Activated naive CD8-positive, alpha-beta T cell treated with anti-CD3 and anti-CD28 coated beads, Interleukin-2, amount 50 U/mL, for 24 hours (primary cell): Measurements from ENCODE around the gene ZNF511.
A peak's percentile ranks its signal among the peaks of the same experiment; 100 is the strongest.

Experiments
- ATAC-seq: fragments of 150-1000 bp; cut with Tn5 transposase; one replicate; pipeline ENCODE4 v1.10.0; 2021
- DNase-seq: peaks from one replicate; pipeline ENCODE4 v3.0.0; 2021
- H3K27ac Mint-ChIP-seq: one replicate; pipeline ENCODE4 v1.8.0; 2021; ENCODE audit warnings: mild to moderate bottlenecking, mixed read lengths
- H3K27me3 Mint-ChIP-seq: one replicate; pipeline ENCODE4 v1.8.0; 2021; ENCODE audit warnings: mixed read lengths
- H3K36me3 Mint-ChIP-seq: one replicate; pipeline ENCODE4 v1.8.0; 2021; ENCODE audit warnings: low read depth, mixed read lengths
- H3K4me1 Mint-ChIP-seq: one replicate; pipeline ENCODE4 v1.8.0; 2021; ENCODE audit warnings: mixed read lengths
- H3K4me3 Mint-ChIP-seq: one replicate; pipeline ENCODE4 v1.8.0; 2021; ENCODE audit warnings: mild to moderate bottlenecking, moderate library complexity, mixed read lengths
- H3K9me3 Mint-ChIP-seq: one replicate; pipeline ENCODE4 v1.8.0; 2021; ENCODE audit warnings: mixed read lengths

ZNF511 gene

DNA sequence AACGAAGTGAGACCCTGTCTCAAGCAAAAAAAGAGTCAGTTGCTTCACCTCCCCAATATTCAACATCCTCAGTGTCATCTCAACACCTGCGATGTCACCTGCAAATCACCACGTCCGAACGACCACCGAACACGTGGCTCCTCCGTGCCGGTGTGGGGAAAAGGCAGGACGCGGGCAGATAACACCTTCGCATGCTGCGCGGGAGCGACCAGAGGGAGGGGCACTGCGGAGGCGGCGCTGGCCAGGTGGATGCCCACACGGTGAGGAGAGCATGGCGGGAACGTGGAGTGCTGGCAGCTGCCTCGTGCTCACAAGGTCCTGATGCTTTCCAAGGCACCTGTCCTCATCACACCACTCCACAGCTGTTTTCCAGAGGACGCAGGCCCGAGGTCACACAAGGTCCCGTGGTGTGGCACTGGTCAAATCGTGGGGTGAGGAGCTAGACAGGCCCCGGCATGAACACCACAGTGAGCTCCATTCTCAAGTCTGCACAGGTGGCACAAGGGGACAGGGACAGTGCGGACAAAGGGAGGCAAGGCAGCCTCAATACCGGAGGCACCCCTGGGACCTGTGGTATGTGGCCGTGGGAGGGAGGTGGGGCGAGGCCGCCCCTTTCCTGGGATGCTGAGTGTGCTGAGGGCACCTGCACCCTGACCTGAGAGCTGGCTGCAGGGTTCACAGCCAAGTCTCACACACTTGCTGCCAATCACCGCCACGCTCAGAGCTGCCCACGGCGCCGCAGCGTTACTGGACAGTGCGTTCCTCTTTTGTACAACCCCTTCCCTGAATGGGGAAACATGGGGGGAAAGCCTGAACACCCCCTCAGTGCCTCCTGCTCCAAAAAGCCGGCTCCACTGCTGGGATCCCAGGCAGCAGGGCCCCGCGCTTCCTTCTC, 13.0 kb upstream of the ZNF511 start:
- peaks cover 15% of the 10 kb centered on the region for H3K4me1 Mint-ChIP-seq
- no peaks in the 10 kb centered on the region for H3K9me3 Mint-ChIP-seq
- H3K36me3 Mint-ChIP-seq: peaks cover 48% of the 10 kb centered on the region
- H3K27ac Mint-ChIP-seq: no peak overlapping the region
- H3K27me3 Mint-ChIP-seq: no peaks in the 10 kb centered on the region
- DNase-seq (no peak), ATAC-seq (no peak)
- no peak overlapping the region for H3K4me3 Mint-ChIP-seq

DNA sequence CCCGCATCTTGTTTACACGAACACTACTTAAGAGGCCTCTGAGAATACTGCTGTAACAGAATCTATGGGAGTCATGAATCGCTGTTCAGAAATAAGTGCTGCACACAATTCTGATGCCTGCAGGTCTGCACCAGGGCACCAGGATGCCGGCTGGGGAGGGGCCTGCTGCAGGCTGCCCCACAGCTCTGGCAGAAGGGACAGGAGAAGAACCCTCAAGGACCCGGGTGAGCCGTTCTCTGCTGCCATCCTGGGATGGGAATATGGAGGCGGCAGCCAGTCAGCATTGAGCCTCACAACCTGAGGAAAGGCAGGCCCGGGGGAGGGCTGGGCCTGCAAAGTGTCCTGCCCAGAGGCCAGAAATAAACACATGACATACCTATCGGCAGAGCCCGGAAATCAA, 11.2 kb upstream of the ZNF511 start:
- DNase-seq: no peak
- Mint-ChIP-seq H3K4me1 (peaks cover 15% of the 10 kb centered on the region), H3K4me3 (no peak overlapping the region), H3K27ac (no peak overlapping the region), H3K27me3 (no peaks in the 10 kb centered on the region), H3K36me3 (peaks cover 51% of the 10 kb centered on the region), H3K9me3 (no peaks in the 10 kb centered on the region)
- no peak for ATAC-seq

DNA sequence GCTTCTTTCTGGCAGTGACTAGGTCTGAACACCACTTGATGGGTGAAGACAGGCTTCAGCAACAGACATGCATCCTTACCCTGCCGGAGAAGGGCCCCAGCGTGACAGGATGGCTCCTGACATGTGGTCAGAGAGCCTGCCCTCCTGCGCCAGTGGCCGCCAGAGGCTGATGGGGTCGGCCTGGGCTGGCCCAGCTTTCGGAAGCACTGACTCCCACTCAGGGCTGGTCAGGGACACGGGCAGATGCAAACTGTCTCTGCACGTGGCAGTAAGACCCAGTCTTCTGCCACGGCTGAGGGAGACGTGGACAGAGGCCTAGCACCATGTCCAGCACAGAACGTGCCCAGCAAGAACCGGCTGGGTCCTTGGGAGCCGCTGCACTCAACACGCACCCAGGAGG, 10.2 kb upstream of the ZNF511 start:
- no peak overlapping the region for H3K27ac Mint-ChIP-seq
- no peak for ATAC-seq
- H3K4me3 Mint-ChIP-seq: no peak overlapping the region
- H3K9me3 Mint-ChIP-seq: no peaks in the 10 kb centered on the region
- H3K36me3 Mint-ChIP-seq: peaks cover 49% of the 10 kb centered on the region
- H3K4me1 Mint-ChIP-seq: peaks cover 10% of the 10 kb centered on the region
- DNase-seq: no peak
- no peaks in the 10 kb centered on the region for H3K27me3 Mint-ChIP-seq

DNA sequence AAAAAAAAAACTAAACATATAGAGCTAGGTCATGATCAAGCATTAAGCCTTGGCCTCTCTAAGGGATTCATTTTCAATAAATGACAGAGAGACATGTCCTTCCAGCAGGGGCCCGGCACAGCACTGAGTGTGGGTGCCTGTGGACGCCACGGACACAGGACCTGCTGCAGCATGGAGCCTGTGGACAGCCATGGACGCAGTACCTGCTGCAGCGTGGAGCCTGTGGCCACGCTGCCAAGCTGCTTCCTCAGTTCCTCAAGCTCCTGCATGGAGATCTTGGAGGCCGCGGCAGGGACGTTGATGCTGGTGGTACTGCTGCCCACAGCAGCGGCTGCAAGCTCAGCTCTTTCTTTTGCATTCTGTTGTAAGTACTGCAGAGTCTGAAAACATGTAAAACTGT, 9.5 kb upstream of the ZNF511 start:
- Mint-ChIP-seq H3K36me3 (peaks cover 45% of the 10 kb centered on the region), H3K4me1 (peaks cover 7% of the 10 kb centered on the region), H3K27me3 (no peaks in the 10 kb centered on the region), H3K4me3 (no peak overlapping the region), H3K9me3 (no peaks in the 10 kb centered on the region), H3K27ac (no peak overlapping the region)
- DNase-seq (no peak), ATAC-seq (no peak)

DNA sequence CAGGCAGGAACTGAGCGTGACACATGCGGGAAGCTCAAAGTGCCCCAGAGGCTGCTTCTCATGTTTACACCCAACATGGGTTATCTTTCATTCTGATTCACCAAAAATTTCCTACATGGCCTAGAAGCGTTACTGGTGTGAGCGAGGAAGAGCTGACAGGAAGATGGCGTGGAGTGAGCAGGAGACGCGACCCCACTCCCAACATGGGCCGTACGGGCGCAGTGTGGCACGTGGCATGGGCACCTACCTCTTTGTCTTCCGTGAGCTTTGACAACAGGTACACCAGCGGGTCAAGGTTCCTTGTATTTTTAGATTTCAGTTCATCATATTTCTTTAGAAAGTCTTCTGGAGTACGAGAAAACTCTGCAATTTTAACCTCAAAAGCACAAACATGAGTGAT, 9.0 kb upstream of the ZNF511 start:
- Mint-ChIP-seq H3K9me3 (no peaks in the 10 kb centered on the region), H3K4me3 (no peak overlapping the region), H3K4me1 (peaks cover 6% of the 10 kb centered on the region), H3K36me3 (peaks cover 40% of the 10 kb centered on the region), H3K27ac (no peak overlapping the region), H3K27me3 (no peaks in the 10 kb centered on the region)
- ATAC-seq (no peak), DNase-seq (no peak)

DNA sequence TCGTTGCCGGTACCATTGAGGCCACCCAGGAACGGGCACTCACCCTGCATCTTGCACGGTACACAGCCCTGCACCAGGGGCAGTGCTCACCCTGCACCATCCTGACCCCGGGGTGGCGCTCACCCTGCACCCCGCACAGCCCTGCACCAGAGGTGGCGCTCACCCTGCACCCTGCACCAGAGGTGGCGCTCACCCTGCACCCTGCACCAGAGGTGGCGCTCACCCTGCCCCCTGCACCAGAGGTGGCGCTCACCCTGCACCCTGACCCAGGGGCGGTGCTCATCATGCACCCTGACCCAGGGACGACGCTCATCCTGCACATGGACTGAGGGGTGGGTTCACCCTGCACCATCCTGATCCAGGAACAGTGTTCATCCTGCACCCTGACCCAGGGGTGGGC, 6.5 kb upstream of the ZNF511 start:
- Mint-ChIP-seq H3K4me1 (peaks cover 24% of the 10 kb centered on the region), H3K36me3 (peaks cover 34% of the 10 kb centered on the region), H3K27me3 (no peaks in the 10 kb centered on the region), H3K9me3 (no peaks in the 10 kb centered on the region), H3K4me3 (no peak overlapping the region), H3K27ac (no peak overlapping the region)
- ATAC-seq: peak; percentile 34
- no peak for DNase-seq

DNA sequence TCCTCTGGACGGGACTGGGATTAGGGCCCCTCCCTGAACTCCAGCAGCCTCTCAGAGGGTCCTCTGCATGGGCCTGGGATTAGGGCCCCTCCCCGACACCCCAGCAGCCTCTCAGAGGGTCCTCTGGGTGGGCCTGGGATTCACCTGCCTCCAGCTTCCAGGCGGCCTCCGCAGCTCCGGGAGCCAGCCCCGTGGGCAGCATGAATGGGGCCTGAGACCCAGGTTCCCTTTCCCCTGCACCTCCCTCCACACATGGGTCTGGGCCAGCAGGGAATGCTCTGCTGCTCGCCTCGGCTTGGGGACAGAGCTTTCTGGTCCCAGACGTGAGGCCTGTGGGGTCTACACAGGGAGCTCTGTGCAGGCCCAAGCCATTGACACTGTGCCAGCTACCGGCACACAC, 5.5 kb upstream of the ZNF511 start:
- Mint-ChIP-seq H3K4me3 (no peak overlapping the region), H3K27ac (no peak overlapping the region), H3K4me1 (peaks cover 34% of the 10 kb centered on the region), H3K27me3 (peaks cover 2% of the 10 kb centered on the region), H3K36me3 (peaks cover 33% of the 10 kb centered on the region), H3K9me3 (no peaks in the 10 kb centered on the region)
- ATAC-seq (no peak), DNase-seq (no peak)

DNA sequence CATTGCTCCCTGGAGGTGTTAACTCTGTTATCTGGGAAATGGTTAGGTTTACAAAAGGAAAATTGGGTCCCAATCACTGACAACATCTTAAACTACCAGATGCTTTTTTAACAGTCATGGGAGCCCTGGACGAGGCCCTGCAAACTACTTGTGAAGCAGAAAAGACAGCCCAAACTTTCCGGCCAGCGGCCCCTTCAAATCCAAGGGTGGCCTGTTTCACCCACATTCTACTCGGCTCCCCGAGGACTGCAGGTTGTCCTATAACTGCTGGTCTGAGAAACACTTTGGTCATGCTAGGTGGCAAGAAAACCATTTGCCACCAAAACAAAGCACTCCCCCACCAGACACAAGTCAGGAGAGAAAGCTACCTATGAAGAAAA, 2.6 kb upstream of the ZNF511 start:
- H3K4me1 Mint-ChIP-seq: peaks cover 37% of the 10 kb centered on the region
- DNase-seq (no peak), ATAC-seq (no peak)
- no peak overlapping the region for H3K27ac Mint-ChIP-seq
- H3K9me3 Mint-ChIP-seq: no peaks in the 10 kb centered on the region
- peaks cover 20% of the 10 kb centered on the region for H3K36me3 Mint-ChIP-seq
- no peak overlapping the region for H3K4me3 Mint-ChIP-seq
- H3K27me3 Mint-ChIP-seq: peaks cover 2% of the 10 kb centered on the region

DNA sequence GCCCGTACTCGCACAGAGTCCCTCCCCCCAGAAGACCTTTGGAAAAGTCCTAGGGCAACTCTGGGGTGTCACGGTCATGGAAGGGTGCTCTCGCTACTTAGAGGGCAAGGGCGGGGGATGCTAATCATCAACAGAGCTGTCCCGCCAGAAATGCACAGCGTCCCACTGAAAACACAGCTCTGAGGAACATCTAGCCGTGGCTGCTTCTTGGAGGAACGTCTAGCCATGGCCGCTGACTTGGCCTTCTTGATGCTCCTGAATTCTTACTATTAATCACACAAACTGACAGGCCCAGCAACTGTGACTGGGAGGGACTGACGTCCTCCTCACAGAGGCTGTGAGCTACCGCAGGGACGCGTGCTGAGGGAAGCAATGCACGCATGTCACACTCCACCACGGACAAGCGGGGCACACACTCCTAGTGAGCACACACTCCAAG, 1.8 kb upstream of the ZNF511 start:
- H3K4me3 Mint-ChIP-seq: peak overlapping the region; percentile 98
- ATAC-seq: no peak
- peak overlapping the region; percentile 99 for H3K27ac Mint-ChIP-seq
- no peaks in the 10 kb centered on the region for H3K9me3 Mint-ChIP-seq
- DNase-seq: no peak
- H3K4me1 Mint-ChIP-seq: peaks cover 37% of the 10 kb centered on the region
- peaks cover 2% of the 10 kb centered on the region for H3K27me3 Mint-ChIP-seq
- H3K36me3 Mint-ChIP-seq: peaks cover 26% of the 10 kb centered on the region

DNA sequence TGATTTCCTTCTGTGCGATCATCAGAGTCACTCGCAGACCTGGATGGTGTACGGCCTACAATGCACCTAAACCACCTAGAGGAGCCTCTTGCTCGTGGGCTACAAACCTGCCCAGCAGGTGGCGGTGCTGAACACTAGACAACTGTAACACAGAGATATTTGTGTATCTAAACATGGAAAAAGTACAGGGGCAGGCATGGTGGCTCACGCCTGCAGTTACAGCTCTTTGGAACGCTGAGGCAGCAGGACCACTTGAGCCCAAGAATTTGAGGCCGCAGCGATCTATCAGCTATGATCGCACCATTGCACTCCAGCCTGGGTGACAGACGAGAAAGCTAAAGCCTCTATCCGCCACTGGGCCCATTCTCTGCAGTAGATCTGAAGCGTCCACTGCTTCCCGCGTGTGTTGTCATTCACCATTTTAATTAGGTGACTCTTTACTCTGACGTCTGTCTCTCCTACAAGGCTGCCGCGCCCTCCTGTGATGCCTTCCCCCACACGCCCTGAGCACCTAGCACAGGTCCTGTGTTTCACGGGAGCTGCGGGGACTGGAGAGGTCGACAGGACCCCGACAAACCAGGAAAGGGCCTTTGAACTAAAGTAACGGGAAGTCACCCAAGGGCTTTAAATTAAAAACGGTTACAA, 816 bp upstream of the ZNF511 start:
- peak overlapping the region; percentile 99 for H3K27ac Mint-ChIP-seq
- no peaks in the 10 kb centered on the region for H3K9me3 Mint-ChIP-seq
- peak overlapping the region; percentile 98 for H3K4me3 Mint-ChIP-seq
- peaks cover 2% of the 10 kb centered on the region for H3K27me3 Mint-ChIP-seq
- DNase-seq (peak; percentile 86), ATAC-seq (peak; percentile 69)
- H3K4me1 Mint-ChIP-seq: peaks cover 37% of the 10 kb centered on the region
- peaks cover 25% of the 10 kb centered on the region for H3K36me3 Mint-ChIP-seq

DNA sequence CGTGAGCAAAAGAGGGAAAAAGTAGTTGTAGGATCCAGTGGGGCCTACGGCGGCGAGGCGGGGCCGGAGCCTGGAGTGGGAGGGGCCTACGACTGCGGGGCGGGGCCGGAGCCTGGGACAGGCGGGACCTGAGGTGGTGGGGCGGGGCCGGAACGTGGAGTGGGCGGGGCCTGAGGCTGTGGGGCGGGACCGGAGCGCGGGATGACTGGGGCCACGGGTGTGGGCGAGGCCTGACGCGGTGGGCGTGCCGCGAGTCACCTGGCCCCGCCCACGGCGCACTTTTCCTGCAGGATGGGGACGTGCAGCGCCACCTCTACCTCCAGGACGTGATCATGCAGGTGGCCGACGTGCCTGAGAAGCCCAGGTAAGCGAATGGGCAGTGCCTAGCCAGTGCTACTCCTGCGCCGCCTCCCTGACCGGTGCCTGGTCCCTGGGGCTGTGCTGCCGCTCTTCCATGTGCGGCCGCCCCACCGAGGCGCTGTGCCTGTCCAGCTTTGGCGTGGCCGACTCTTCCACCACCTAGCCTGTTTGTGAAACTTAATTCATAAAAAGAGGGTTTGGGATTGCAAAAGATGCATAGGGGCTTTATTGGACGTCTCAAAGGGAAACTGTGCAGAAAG, 496 bp downstream of the ZNF511 start:
- Mint-ChIP-seq H3K36me3 (peaks cover 26% of the 10 kb centered on the region), H3K27ac (peak overlapping the region; percentile 76), H3K9me3 (no peaks in the 10 kb centered on the region), H3K27me3 (peaks cover 2% of the 10 kb centered on the region), H3K4me1 (peaks cover 35% of the 10 kb centered on the region), H3K4me3 (peak overlapping the region; percentile 69)
- ATAC-seq (peak; percentile 70), DNase-seq (peak; percentile 96)

DNA sequence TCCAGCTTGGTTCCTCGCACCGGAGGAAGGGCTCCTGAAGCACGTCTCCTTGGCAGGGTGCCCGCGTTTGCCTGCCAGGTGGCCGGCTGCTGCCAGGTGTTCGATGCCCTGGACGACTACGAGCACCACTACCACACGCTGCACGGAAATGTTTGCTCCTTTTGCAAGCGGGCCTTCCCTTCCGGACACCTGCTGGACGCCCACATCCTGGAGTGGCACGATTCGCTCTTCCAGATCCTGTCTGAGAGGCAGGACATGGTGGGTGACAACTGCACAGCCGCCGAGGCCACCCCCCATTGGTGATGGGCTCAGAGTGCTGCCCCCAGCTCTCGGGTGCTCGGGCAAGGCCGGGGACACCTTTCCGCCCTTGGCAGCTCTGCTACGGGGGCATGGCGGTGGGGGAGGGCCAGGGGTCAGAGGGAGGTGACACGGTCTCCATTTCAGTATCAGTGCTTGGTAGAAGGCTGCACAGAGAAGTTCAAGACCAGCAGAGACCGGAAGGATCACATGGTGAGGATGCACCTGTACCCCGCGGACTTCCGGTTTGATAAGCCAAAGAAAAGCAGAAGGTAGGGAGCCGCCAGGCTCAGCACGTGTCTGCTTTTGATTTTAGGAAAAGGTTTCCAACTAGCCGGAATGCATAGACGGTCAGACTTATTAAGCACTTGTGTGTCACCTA, 1.1 kb downstream of the ZNF511 start:
- H3K9me3 Mint-ChIP-seq: no peaks in the 10 kb centered on the region
- peak overlapping the region; percentile 69 for H3K4me3 Mint-ChIP-seq
- H3K4me1 Mint-ChIP-seq: peaks cover 32% of the 10 kb centered on the region
- ATAC-seq (no peak), DNase-seq (no peak)
- peaks cover 2% of the 10 kb centered on the region for H3K27me3 Mint-ChIP-seq
- H3K36me3 Mint-ChIP-seq: peaks cover 26% of the 10 kb centered on the region
- H3K27ac Mint-ChIP-seq: no peak overlapping the region

DNA sequence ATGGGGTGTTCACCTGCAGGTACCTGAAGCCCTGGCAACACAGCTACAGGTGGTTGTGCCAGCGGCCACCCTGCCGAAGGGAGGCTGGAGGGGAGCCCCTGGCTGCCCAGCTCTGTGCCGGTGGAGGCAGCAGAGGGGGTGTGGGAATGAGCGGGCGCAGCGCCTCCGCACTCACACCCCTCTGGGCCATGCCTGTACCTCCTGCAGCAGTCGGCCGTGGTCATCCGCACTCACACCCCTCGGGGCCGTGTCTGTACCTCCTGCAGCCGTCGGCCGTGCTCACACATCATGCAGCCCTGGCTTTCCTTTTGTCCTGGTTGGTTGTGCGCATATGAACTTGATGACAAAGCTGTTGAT, 1.7 kb downstream of the ZNF511 start:
- peaks cover 23% of the 10 kb centered on the region for H3K36me3 Mint-ChIP-seq
- no peak for DNase-seq
- H3K4me3 Mint-ChIP-seq: no peak overlapping the region
- peaks cover 2% of the 10 kb centered on the region for H3K27me3 Mint-ChIP-seq
- no peak for ATAC-seq
- peaks cover 28% of the 10 kb centered on the region for H3K4me1 Mint-ChIP-seq
- H3K9me3 Mint-ChIP-seq: no peaks in the 10 kb centered on the region
- H3K27ac Mint-ChIP-seq: no peak overlapping the region

DNA sequence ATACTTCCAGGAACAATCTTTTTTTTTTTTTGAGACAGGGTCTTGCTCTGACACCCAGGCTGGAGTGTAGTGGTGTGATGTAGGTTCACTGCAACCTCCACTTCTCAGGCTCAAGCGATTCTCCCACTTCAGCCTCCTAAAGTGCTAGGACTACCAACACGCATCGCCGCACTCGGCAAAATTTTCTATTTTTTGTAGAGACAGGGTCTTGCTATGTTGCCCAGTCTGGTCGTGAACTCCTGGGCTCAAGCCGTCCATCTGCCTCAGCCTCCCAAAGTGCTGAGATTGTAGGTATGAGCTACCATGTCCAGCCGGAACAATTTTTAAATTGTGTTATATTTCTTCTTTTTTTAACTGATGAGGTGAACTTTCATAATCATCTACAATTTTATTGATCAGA, 2.1 kb downstream of the ZNF511 start:
- Mint-ChIP-seq H3K9me3 (no peaks in the 10 kb centered on the region), H3K27ac (no peak overlapping the region), H3K4me3 (no peak overlapping the region), H3K27me3 (peaks cover 2% of the 10 kb centered on the region), H3K4me1 (peaks cover 24% of the 10 kb centered on the region), H3K36me3 (peaks cover 23% of the 10 kb centered on the region)
- ATAC-seq (no peak), DNase-seq (no peak)
